ENCODE results near the gene PODN. TPM values are rescaled to one million over a fixed set of nuclear protein-coding genes. Genes with fewer than 3 reads are reported as not detected.

Gene PODN
- total and polyA plus RNA-seq, 9 donors = 72.8 to 254 (median 154) TPM

DNA sequence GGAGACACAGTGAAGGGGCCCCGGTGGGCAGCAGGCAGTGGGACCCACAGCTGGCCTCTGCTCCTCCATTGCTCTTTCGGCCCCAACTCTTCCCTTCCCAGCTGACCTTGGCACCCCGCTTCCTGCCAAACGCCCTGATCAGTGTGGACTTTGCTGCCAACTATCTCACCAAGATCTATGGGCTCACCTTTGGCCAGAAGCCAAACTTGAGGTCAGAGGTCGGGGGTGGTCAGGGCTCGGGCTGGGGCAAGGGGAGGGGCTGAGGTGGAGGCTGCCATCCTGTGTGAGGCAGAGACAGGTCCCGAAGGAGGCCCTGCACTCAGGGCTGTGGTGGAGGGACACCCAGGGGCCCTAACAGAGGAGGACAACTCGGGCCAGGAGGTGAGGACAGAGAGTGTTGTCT, 13.7 kb downstream of the PODN start:
- H3K9me3 ChIP-seq = no peaks in the 10 kb centered on the region
- H3K4me3 ChIP-seq = no peak overlapping the region
- intact Hi-C loops (cut with DNase I) = loop anchor here in 1 of 4 donors (10.0 kb wide), 1 partner anchor 99 kb away; no protein-coding TSS in a partner anchor
- no peaks in the 10 kb centered on the region for H3K36me3 ChIP-seq
- WGBS, 3 donors = 64 to 74% (median 68%) methylated on average over 8 of the region's 8 CpGs
- TF ChIP-seq EP300 (IDR thresholded peaks at IDR 0.05) (no peak), CTCF (IDR thresholded peaks at IDR 0.05) (no peak), POLR2A (IDR thresholded peaks at IDR 0.05) (no peak)
- H3K4me1 ChIP-seq (ENCODE audit: insufficient read depth) = peaks cover 7% of the 10 kb centered on the region
- DNase-seq = peak in 3 of 5 donors; percentile 37 to 63 (median 51)
- H3K27ac ChIP-seq = no peak overlapping the region
- no peaks in the 10 kb centered on the region for H3K27me3 ChIP-seq

- 92 to 94% (median 93%) methylated on average over 8 to 9 of the region's 9 CpGs for WGBS, 3 donors
- Histone ChIP-seq H3K27me3 (no peaks in the 10 kb centered on the region), H3K4me1 (ENCODE audit: insufficient read depth) (peaks cover 7% of the 10 kb centered on the region), H3K36me3 (peaks cover 2% of the 10 kb centered on the region), H3K27ac (no peak overlapping the region), H3K9me3 (no peaks in the 10 kb centered on the region), H3K4me3 (no peak overlapping the region)
- intact Hi-C loops (cut with DNase I) = loop anchor here in 1 of 4 donors (10.0 kb wide), 1 partner anchor 99 kb away; no protein-coding TSS in a partner anchor
- TF ChIP-seq POLR2A (IDR thresholded peaks at IDR 0.05) (no peak), EP300 (IDR thresholded peaks at IDR 0.05) (no peak)
- DNase-seq = peak in 2 of 5 donors; percentile 20 to 33
These were observed 14.2 kb downstream of the PODN start for GRCh38 chr1:53076165-53076564.

DNA sequence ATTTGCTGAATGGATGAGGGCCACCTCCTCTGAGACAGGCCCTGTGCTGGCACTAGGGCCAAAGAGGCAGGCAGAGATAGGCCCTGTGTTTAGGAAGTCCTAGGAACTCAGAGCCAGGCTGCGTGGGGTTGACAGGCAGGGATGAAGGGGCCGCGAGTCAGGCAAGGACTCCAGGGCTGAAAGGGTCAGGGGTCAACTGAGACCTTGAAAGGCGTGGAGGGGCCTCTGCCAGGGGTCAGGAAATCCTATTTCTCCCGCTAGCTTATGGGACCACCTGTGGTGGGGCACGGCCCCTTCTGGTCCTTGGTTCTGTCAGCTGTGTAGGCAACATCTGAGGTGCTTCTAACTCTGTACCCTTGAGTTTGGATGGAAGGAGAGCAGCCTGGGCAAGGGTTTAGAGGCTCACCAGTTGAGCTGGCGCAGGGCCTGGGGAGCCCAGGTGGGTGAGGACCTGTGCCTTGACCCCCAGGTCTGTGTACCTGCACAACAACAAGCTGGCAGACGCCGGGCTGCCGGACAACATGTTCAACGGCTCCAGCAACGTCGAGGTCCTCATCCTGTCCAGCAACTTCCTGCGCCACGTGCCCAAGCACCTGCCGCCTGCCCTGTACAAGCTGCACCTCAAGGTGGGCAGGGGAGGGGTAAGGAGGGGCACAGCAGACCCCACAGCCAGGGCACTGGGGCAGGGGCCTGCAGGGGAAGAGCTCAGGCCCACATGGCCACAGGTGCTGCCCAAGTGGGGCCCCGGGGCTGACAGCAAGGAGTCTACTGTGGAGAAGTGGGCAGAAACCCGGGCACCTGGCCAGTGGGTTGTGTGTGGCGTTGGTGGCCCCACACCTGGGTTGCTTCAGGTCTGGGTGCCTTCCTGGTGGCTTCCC, 14.9 kb downstream of the PODN start:
- intact Hi-C loops (cut with DNase I) = loop anchor here in 1 of 4 donors (10.0 kb wide), 1 partner anchor 98 kb away; no protein-coding TSS in a partner anchor
- no peaks in the 10 kb centered on the region for H3K27me3 ChIP-seq
- H3K27ac ChIP-seq = no peak overlapping the region
- H3K4me1 ChIP-seq (ENCODE audit: insufficient read depth) = peaks cover 7% of the 10 kb centered on the region
- 88 to 90% (median 90%) methylated on average over 19 of the region's 19 CpGs for WGBS, 3 donors
- H3K4me3 ChIP-seq = no peak overlapping the region
- DNase-seq = peak in 2 of 5 donors; percentile 37 to 38
- H3K9me3 ChIP-seq = no peaks in the 10 kb centered on the region
- peaks cover 3% of the 10 kb centered on the region for H3K36me3 ChIP-seq
- TF ChIP-seq EP300 (IDR thresholded peaks at IDR 0.05) (no peak), POLR2A (IDR thresholded peaks at IDR 0.05) (no peak), CTCF (IDR thresholded peaks at IDR 0.05) (no peak)

GRCh38 chr1:53077599-53077965, 15.6 kb downstream of the PODN start:
- intact Hi-C loops (cut with DNase I) = loop anchor here in 1 of 4 donors (10.0 kb wide), 1 partner anchor 97 kb away; no protein-coding TSS in a partner anchor
- H3K27me3 ChIP-seq = no peaks in the 10 kb centered on the region
- peak in 2 of 5 donors; percentile 30 to 39 for DNase-seq

More at GRCh38 chr1:53077599-53077965, 15.6 kb downstream of the PODN start:
- no peak for TF ChIP-seq EP300 (IDR thresholded peaks at IDR 0.05)
- TF ChIP-seq POLR2A (IDR thresholded peaks at IDR 0.05) = no peak
- TF ChIP-seq CTCF (IDR thresholded peaks at IDR 0.05) = no peak
- Histone ChIP-seq H3K4me3 (no peak overlapping the region), H3K9me3 (no peaks in the 10 kb centered on the region), H3K4me1 (ENCODE audit: insufficient read depth) (peaks cover 7% of the 10 kb centered on the region), H3K36me3 (peaks cover 3% of the 10 kb centered on the region), H3K27ac (no peak overlapping the region)
- WGBS, 3 donors = 86 to 91% (median 87%) methylated on average over 13 of the region's 13 CpGs

Measured in ovary (tissue), 9 donors.